Measurements from ENCODE around the gene KIF5C. TPM values are rescaled to one million over a fixed set of nuclear protein-coding genes. Genes with fewer than 3 reads are reported as not detected.

KIF5C gene
- total and polyA plus RNA-seq, 2 donors (not counting 1 experiment from before 2014, with no cell fraction given) = 1.9 to 6.1 TPM

- peaks cover 7% of the 10 kb centered on the region for H3K9me3 Mint-ChIP-seq (ENCODE audit: insufficient read depth)
- H3K27ac ChIP-seq (ENCODE audit: low read length in 2 of 2) = no peak overlapping the region
- no peak overlapping the region for H3K4me2 ChIP-seq (replicated peaks; ENCODE audit: low read depth, low read length, poor library complexity, severe bottlenecking)
- H3K27me3 ChIP-seq (replicated peaks in 1 of 4; ENCODE audit: control extremely low read depth in 1 of 4, control insufficient read depth in 3 of 4, insufficient read depth in 4 of 4, low read length in 3 of 4) = peaks cover 0 to 17% (median 8%) of the 10 kb centered on the region in 4 experiments
- ChIA-PET POLR2A (no interaction called here), CTCF (interaction anchor here (1.1 to 5.1 kb wide), 2 partner anchors 11 to 24 kb away, joined by 3 to 54 read pairs; no protein-coding TSS in a partner anchor)
- peaks cover 14% of the 10 kb centered on the region for H3K27me3 Mint-ChIP-seq
- no peak for DNase-seq
- no peak for ATAC-seq (ENCODE audit: low read depth)
- H3K9ac ChIP-seq (ENCODE audit: low read length) = no peak overlapping the region
- no peaks in the 10 kb centered on the region for H3K36me3 ChIP-seq (replicated peaks in 1 of 2; ENCODE audit: control extremely low read depth in 1 of 2, control insufficient read depth in 1 of 2, extremely low read depth in 1 of 2, insufficient read depth in 2 of 2, low read length in 1 of 2)
- no peak overlapping the region for H3K27ac Mint-ChIP-seq
- H3K9me3 ChIP-seq (ENCODE audit: control extremely low read depth in 1 of 3, control insufficient read depth in 2 of 3, insufficient read depth in 1 of 3, low read length in 2 of 3) = peaks cover 0 to 3% (median 3%) of the 10 kb centered on the region in 3 donors
- peaks cover 11 to 17% of the 10 kb centered on the region in 2 donors for H3K4me1 ChIP-seq (ENCODE audit: control insufficient read depth in 2 of 2, insufficient read depth in 2 of 2, low read length in 2 of 2)
- no peak overlapping the region for H2AFZ ChIP-seq (ENCODE audit: insufficient read depth, low read depth, low read length, poor library complexity, severe bottlenecking)
- WGBS (ENCODE audit: insufficient coverage) = no CpG with 5 or more reads among the region's 1 CpG
- no peaks in the 10 kb centered on the region for H4K20me1 ChIP-seq (ENCODE audit: control insufficient read depth, insufficient read depth, low read length, poor library complexity, severe bottlenecking)
- TF ChIP-seq CTCF (IDR thresholded peaks at IDR 0.05) = no peak
- TF ChIP-seq EZH2 (IDR thresholded peaks at IDR 0.05; ENCODE audit: borderline replicate concordance, insufficient read depth, low read depth, low read length, poor library complexity, severe bottlenecking) = no peak
- no peaks in the 10 kb centered on the region for H3K79me2 ChIP-seq (ENCODE audit: control insufficient read depth, insufficient read depth, low read length)
- H3K4me1 Mint-ChIP-seq = peaks cover 14% of the 10 kb centered on the region
- H3K4me3 Mint-ChIP-seq = no peak overlapping the region
- intact Hi-C loops (cut with micrococcal nuclease) = no loop called here
- H3K4me3 ChIP-seq (ENCODE audit: control extremely low read depth in 1 of 5, extremely low read depth in 1 of 5, insufficient read depth in 1 of 5, low read depth in 2 of 5, low read length in 4 of 5) = no peak overlapping the region
Measured at GRCh38 chr2:149041482-149041881, 166.5 kb downstream of the KIF5C start.

- H3K27ac Mint-ChIP-seq = no peak overlapping the region
- no peak overlapping the region for H3K4me3 Mint-ChIP-seq
- CTCF ChIA-PET = no interaction called here
- H3K4me1 ChIP-seq (ENCODE audit: control insufficient read depth in 2 of 2, insufficient read depth in 2 of 2, low read length in 2 of 2) = peaks cover 8 to 10% of the 10 kb centered on the region in 2 donors
- H3K4me1 Mint-ChIP-seq = peaks cover 7% of the 10 kb centered on the region
- ATAC-seq (ENCODE audit: low read depth) = no peak
- H2AFZ ChIP-seq (ENCODE audit: insufficient read depth, low read depth, low read length, poor library complexity, severe bottlenecking) = no peak overlapping the region
- POLR2A ChIA-PET = no interaction called here
- intact Hi-C loops (cut with micrococcal nuclease) = no loop called here
- H3K36me3 ChIP-seq (replicated peaks in 1 of 2; ENCODE audit: control extremely low read depth in 1 of 2, control insufficient read depth in 1 of 2, extremely low read depth in 1 of 2, insufficient read depth in 2 of 2, low read length in 1 of 2) = no peaks in the 10 kb centered on the region
- no peaks in the 10 kb centered on the region for H4K20me1 ChIP-seq (ENCODE audit: control insufficient read depth, insufficient read depth, low read length, poor library complexity, severe bottlenecking)
- H3K9me3 Mint-ChIP-seq (ENCODE audit: insufficient read depth) = peaks cover 7% of the 10 kb centered on the region
- peaks cover 0 to 4% (median 3%) of the 10 kb centered on the region in 3 donors for H3K9me3 ChIP-seq (ENCODE audit: control extremely low read depth in 1 of 3, control insufficient read depth in 2 of 3, insufficient read depth in 1 of 3, low read length in 2 of 3)
- H3K4me3 ChIP-seq (ENCODE audit: control extremely low read depth in 1 of 5, extremely low read depth in 1 of 5, insufficient read depth in 1 of 5, low read depth in 2 of 5, low read length in 4 of 5) = no peak overlapping the region
- 56% methylated on average over 1 of the region's 1 CpG for WGBS (ENCODE audit: insufficient coverage)
- no peak for TF ChIP-seq EZH2 (IDR thresholded peaks at IDR 0.05; ENCODE audit: borderline replicate concordance, insufficient read depth, low read depth, low read length, poor library complexity, severe bottlenecking)
- TF ChIP-seq CTCF (IDR thresholded peaks at IDR 0.05) = no peak
- H3K4me2 ChIP-seq (replicated peaks; ENCODE audit: low read depth, low read length, poor library complexity, severe bottlenecking) = no peak overlapping the region
- H3K27ac ChIP-seq (ENCODE audit: low read length in 2 of 2) = no peak overlapping the region
- DNase-seq = no peak
- H3K79me2 ChIP-seq (ENCODE audit: control insufficient read depth, insufficient read depth, low read length) = no peaks in the 10 kb centered on the region
- peaks cover 14% of the 10 kb centered on the region for H3K27me3 Mint-ChIP-seq
- H3K9ac ChIP-seq (ENCODE audit: low read length) = no peak overlapping the region
- peaks cover 0 to 12% (median 6%) of the 10 kb centered on the region in 4 experiments for H3K27me3 ChIP-seq (replicated peaks in 1 of 4; ENCODE audit: control extremely low read depth in 1 of 4, control insufficient read depth in 3 of 4, insufficient read depth in 4 of 4, low read length in 3 of 4)
Measured at GRCh38 chr2:149042881-149043280, 167.9 kb downstream of the KIF5C start.

All from B cell (primary cell).